Ovary (tissue), 9 donors: ENCODE results near the gene CIAPIN1. TPM values are rescaled to one million over a fixed set of nuclear protein-coding genes. Genes with fewer than 3 reads are reported as not detected.

ENCODE experiments used
- DNase-seq, 5 donors: peaks; one replicate each; pipeline ENCODE4 v3.0.0-alpha.2; 2019 to 2020
- H3K27ac ChIP-seq, 2 donors: fragments of 200-600 bp; one replicate each; pipeline versions ENCODE4 v1.5.1 to v1.8.0; 2019 to 2022
- H3K27me3 ChIP-seq: fragments of 200-600 bp; one replicate; pipeline ENCODE4 v1.8.0; 2022
- H3K36me3 ChIP-seq: fragments of 200-600 bp; sonication (generic); one replicate; pipeline ENCODE4 v1.5.1; 2019
- H3K4me1 ChIP-seq: one replicate; pipeline ENCODE4 v1.8.1; 2013; ENCODE audit warnings: mild to moderate bottlenecking, moderate library complexity; ENCODE audit not compliant: insufficient read depth
- H3K4me3 ChIP-seq: fragments of 200-600 bp; sonication (generic); one replicate; pipeline ENCODE4 v1.5.1; 2017
- H3K9me3 ChIP-seq, 2 donors: fragments of 200-600 bp in 1 of 2; sonication (generic) in 1 of 2; one replicate each; pipeline versions ENCODE4 v1.5.1 to v1.8.1; 2013 to 2019; ENCODE audit warnings: mild to moderate bottlenecking in 1 of 2, moderate library complexity in 1 of 2
- EP300 ChIP-seq: sonication (generic); formaldehyde crosslinking; IDR thresholded peaks from one replicate; pipeline ENCODE4 v1.6.1; 2017; ENCODE audit warnings: antibody characterized with exemption
- POLR2A ChIP-seq: fragments of 450-650 bp; IDR thresholded peaks from one replicate; pipeline ENCODE4 v1.6.1; 2017; ENCODE audit warnings: antibody characterized with exemption, mild to moderate bottlenecking, moderate library complexity
- WGBS, 3 donors: extraction: QIAGEN DNeasy Blood & Tissue Kit in 1 of 3; methylation state at CpG; one replicate each; pipeline versions ENCODE4 v1.1.5 to v1.1.7; 2013 to 2017; 5-methylcytosine and 5-hydroxymethylcytosine counted together
- intact Hi-C, 4 donors: fragments of 100-400 bp; cut with DNase I; formaldehyde crosslinking; loops; one replicate each; pipeline versions ENCODE4 v1.11.0 to v1.15.1; 2022 to 2023
- polyA plus RNA-seq, 2 donors: library from polyadenylated mRNA; stranded (reverse); fragments of 200-250 nt in 1 of 2; fragments of 350-450 nt in 1 of 2; fragmentation: Illumina TruSeq in 1 of 2; extraction: RNeasy Lipid Tissue Mini Kit (QIAGEN cat#74804) in 1 of 2; gene quantifications; one replicate each; pipeline ENCODE4 v1.2.3, GENCODE V29; 2013 to 2014
- total RNA-seq, 7 donors: library from RNA; depleted of rRNA in 2 of 7; stranded (reverse); fragments of >200 nt in 2 of 7; fragmentation: NEBNext Ultra II Directional in 3 of 7; extraction: Animal tissue kit (Norgen Biotek cat#: 25700) in 3 of 7; gene quantifications; one replicate each; pipeline versions ENCODE4 v1.1.0 to v1.2.4, GENCODE V29; 2016 to 2023
- TF ChIP-seq, protein P1 (sequence below), 3 donors: fragments of 450-650 bp in 2 of 3; fragments of 200-600 bp in 1 of 3; IDR thresholded peaks; one replicate each; pipeline versions ENCODE4 v1.5.1 to v1.8.0; 2016 to 2022; ENCODE audit warnings: antibody characterized with exemption in 3 of 3, mild to moderate bottlenecking in 1 of 3
- donor health status: DM: no; HTN: no; CAD: no; lungs with moderate emphysema.
- donor health status: DM: no; HTN: no; CAD: no.
- donor health status: Bipolar disorder and iron deficiency.
- donor health status: DM: yes; HTN: yes; CAD: no.
- donor health status: DM: no; HTN: no; CAD: no.
- donor health status: DM: yes; HTN: yes; CAD: no.

The CIAPIN1 gene
- total and polyA plus RNA-seq, 9 donors: 9.2 to 33.5 (median 20.8) TPM

DNA sequence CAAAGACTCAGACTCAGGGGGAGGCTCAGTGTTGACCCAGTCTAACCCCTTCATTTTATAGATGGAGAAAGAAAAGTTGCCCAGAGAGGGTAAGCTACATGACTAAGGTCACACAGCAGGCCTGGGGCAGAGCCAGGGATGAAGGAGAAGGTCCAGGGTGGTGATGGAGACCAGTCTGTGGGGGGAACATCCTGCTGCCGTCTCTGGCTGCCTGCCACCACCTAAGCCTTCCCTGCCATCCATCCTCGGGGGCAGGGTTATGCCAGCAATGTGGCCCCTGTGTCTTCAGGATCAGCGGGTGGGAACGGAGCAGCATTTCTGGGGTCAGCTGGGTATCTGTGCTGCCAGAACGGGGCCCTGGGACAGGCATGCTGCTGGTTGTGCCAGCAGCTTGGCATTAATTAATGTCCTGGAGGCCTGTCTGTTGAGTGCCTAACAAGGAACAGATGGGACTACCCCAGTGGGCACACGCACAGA is 33.6 kb upstream of the CIAPIN1 start:
- Histone ChIP-seq H3K27me3 (no peaks in the 10 kb centered on the region), H3K27ac (peak overlapping the region in 1 of 2 donors; percentile 54), H3K4me1 (peaks cover 22% of the 10 kb centered on the region), H3K36me3 (no peaks in the 10 kb centered on the region), H3K9me3 (no peaks in the 10 kb centered on the region), H3K4me3 (no peak overlapping the region)
- TF ChIP-seq EP300 (no peak), POLR2A (no peak)
- TF ChIP-seq, protein P1, sequence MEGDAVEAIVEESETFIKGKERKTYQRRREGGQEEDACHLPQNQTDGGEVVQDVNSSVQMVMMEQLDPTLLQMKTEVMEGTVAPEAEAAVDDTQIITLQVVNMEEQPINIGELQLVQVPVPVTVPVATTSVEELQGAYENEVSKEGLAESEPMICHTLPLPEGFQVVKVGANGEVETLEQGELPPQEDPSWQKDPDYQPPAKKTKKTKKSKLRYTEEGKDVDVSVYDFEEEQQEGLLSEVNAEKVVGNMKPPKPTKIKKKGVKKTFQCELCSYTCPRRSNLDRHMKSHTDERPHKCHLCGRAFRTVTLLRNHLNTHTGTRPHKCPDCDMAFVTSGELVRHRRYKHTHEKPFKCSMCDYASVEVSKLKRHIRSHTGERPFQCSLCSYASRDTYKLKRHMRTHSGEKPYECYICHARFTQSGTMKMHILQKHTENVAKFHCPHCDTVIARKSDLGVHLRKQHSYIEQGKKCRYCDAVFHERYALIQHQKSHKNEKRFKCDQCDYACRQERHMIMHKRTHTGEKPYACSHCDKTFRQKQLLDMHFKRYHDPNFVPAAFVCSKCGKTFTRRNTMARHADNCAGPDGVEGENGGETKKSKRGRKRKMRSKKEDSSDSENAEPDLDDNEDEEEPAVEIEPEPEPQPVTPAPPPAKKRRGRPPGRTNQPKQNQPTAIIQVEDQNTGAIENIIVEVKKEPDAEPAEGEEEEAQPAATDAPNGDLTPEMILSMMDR (IDR thresholded peaks at IDR 0.05): no peak
- intact Hi-C loops: no loop called here
- DNase-seq: peak in 1 of 5 donors; percentile 33
- WGBS, 3 donors: 46 to 63% (median 53%) methylated on average over 6 of the region's 6 CpGs

DNA sequence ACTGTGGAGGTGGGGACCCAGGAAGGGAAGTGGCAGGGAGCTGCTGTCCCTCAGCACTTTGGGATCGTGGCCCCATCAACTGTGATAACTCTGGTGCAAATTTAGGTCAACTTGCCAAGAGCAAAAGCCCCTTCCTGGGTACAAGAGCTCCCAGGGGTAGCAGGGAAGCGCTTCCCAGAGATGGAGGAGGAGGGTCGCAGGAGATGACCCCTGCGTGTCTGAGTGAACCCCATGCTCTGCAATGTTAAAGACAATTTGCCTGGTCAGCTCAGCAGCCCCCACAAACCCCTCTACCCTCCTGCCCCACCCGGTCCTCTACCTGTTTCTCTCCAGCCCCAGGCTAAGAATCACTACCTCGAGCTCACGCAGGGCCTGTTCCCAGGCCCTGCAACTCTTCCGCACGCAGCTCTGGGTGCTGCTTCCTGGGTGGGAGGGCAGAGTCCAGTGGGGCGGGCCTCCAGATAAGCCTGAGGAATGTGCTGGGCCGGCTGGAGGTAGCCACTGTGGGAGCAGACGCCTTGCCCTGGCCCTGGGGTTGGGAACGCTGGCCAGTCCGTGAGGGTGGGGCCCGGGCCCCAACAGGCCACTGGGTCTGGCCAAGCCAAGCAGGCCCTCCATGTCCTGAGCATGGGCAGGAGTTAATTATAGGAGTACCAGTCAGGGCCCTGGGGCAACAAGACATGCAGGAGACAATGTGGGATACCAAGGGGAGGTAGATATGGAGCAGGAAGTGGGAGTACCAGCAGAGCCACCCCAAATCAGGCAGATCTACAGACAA is 33.0 kb upstream of the CIAPIN1 start:
- TF ChIP-seq, protein P1 (IDR thresholded peaks at IDR 0.05): no peak
- TF ChIP-seq POLR2A (no peak), EP300 (no peak)
- H3K27me3 ChIP-seq: no peaks in the 10 kb centered on the region
- intact Hi-C loops: no loop called here
- H3K4me1 ChIP-seq: peaks cover 19% of the 10 kb centered on the region
- H3K36me3 ChIP-seq: no peaks in the 10 kb centered on the region
- no peaks in the 10 kb centered on the region for H3K9me3 ChIP-seq
- 9 to 16% (median 12%) methylated on average over 15 of the region's 15 CpGs for WGBS, 3 donors
- H3K27ac ChIP-seq: peak overlapping the region; percentile 45 to 54
- peak in 4 of 5 donors; percentile 53 to 74 (median 55) for DNase-seq
- H3K4me3 ChIP-seq: peak overlapping the region; percentile 20

DNA sequence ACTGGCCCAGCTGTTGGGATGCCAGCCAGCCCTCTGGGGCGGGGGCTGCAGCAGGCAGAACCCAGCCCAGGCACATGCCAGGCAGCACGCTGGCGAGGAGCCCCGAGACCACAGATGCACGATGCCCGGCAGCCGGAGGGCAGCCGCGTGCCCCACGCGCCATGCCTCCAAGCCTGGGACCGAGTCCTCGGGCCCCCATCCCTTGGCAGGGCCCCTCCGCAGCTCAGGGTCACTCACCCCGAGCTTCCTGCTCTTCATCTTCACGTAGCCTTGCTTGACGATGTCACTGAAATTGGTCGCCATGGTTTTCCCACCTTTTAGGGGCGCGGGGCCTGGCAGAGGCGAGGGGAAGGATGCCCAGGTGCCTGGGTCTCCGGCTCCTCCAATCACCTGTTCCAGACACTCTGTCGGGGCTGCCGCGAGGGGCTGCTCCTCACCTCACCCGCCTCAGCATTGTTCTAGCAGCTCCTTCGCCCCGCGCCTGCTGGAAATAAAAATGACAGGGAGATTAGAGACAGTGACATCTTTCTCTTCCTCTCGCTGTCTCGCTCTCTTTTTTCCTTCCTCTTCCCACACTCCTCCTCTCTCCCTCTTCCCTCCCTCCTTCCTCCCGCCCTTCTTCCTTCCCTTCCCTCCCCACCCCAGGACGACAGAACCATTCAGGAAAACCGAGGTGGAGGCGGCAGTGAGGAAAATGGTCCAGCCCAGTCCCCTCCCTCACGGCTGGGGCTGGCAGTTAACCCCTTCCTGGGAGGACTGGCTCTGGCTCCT is 32.2 kb upstream of the CIAPIN1 start:
- no peak for TF ChIP-seq POLR2A
- no peak for TF ChIP-seq EP300
- TF ChIP-seq, protein P1 (IDR thresholded peaks at IDR 0.05): no peak
- peaks cover 18% of the 10 kb centered on the region for H3K4me1 ChIP-seq

DNA sequence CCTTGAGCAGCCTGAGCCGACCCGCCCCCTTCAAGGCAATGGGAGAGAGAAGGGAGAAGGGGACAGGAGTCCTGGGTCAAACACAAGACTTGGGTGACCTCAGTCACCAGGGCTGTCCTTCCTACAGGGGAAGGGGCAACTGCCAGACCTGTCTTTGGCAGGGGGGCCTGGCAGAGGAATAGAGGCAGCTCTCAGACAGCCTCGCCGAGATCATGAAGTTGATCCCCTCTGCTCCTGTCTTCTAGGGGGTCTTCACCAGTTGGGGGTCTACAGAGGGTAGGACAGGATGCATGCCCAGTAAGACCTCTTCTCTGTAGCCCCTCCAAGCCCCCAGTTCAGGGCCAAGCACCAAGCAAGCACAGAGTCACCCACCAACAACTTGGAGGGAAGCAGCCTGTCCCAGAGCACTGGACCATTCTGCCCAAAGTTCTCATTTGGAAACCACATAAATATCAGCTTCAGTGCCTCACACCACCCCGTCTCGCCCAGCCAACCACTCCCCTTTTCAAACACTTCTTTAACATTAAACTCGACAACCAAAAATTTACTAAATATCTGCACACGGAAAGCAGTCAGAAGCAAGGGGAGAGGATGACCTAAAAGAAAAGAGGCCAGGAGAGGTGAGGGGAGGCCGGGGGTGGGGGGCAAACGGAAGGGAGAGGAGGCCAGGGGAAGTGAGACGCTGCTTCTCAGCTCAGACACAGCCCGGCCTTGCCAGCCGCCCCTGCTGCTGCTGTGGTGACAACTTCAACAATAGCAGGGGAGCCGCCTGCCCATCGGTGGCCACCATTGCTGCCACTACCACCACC is 31.4 kb upstream of the CIAPIN1 start:
- intact Hi-C loops: no loop called here
- no peaks in the 10 kb centered on the region for H3K36me3 ChIP-seq
- H3K4me3 ChIP-seq: peak overlapping the region; percentile 20
- H3K27me3 ChIP-seq: no peaks in the 10 kb centered on the region
- DNase-seq: no peak
- H3K4me1 ChIP-seq: peaks cover 18% of the 10 kb centered on the region
- H3K27ac ChIP-seq: peak overlapping the region; percentile 35 to 54
- TF ChIP-seq, protein P1 (IDR thresholded peaks at IDR 0.05): no peak
- no peak for TF ChIP-seq POLR2A
- TF ChIP-seq EP300: no peak
- 32 to 39% (median 33%) methylated on average over 13 to 15 of the region's 15 CpGs for WGBS, 3 donors
- no peaks in the 10 kb centered on the region for H3K9me3 ChIP-seq

More for the DNA sequence above, 32.2 kb upstream of the CIAPIN1 start:
- Histone ChIP-seq H3K4me3 (peak overlapping the region; percentile 20), H3K27ac (peak overlapping the region; percentile 45 to 54), H3K27me3 (no peaks in the 10 kb centered on the region), H3K9me3 (no peaks in the 10 kb centered on the region), H3K36me3 (no peaks in the 10 kb centered on the region)
- DNase-seq: peak; percentile 52 to 61 (median 57)
- WGBS, 3 donors: 7 to 9% (median 7%) methylated on average over 28 to 36 of the region's 36 CpGs
- intact Hi-C loops: no loop called here
